Stimulated activated CD4-positive, alpha-beta T cell treated with anti-CD3 and anti-CD28 coated beads, Interleukin-4, amount 100 ng/mL, for 1 hour (primary cell): ENCODE results near the gene ERCC1.

Experiments
- DNase-seq: peaks from one replicate; pipeline ENCODE4 v3.0.0-alpha.2; 2020

Gene ERCC1

GRCh38 chr19:45404557-45405434, 18.9 kb downstream of the ERCC1 start, which contains the start of gene PPP1R13L:
Gene PPP1R13L (minus strand): TSS chr19:45405069. CDS start chr19:45398318, 6,751 bp downstream.
- peak; percentile 52 for DNase-seq

GRCh38 chr19:45403781-45404556, 19.7 kb downstream of the ERCC1 start:
- peak; percentile 66 for DNase-seq

- DNase-seq, result no peak
These were observed 20.4 kb downstream of the ERCC1 start for GRCh38 chr19:45403272-45403671.

DNA sequence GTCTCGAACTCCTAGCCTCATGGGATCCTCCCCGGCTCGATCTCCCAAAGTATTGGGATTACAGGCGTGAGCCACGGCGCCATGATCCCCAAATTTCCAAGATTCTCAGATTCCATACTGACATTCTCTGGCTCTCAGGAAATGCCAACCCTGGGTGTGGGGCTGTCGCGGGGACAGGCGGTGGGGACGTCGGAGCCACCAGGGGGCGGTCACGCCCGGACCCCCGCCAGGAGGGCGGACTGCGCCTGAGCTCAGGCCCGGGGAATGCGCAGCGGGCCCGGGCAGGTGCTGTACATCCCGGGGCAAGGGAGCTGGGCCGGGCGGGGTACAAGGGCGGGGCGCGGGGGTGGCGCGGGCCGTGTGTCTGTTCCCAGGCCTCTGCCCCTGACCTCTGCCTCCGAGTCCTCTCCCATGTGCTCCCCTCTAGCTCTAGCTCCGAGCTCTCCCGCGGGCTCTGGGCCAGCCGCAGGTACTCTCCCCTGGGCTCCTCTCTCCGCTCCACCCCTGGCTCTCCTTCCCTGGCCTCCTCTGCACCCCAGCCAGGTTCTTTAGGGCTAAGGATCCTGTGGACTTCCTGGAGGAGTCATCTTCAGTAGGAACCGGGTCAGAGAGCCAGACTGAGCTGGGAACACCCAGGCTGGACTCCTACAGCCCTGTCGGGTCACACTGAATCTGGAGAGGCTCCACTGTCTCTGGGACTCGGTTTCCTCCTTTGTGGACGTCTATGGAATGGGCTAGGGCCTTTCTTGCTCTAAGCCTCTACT, 21.2 kb downstream of the ERCC1 start:
- DNase-seq, result peak; percentile 45

DNA sequence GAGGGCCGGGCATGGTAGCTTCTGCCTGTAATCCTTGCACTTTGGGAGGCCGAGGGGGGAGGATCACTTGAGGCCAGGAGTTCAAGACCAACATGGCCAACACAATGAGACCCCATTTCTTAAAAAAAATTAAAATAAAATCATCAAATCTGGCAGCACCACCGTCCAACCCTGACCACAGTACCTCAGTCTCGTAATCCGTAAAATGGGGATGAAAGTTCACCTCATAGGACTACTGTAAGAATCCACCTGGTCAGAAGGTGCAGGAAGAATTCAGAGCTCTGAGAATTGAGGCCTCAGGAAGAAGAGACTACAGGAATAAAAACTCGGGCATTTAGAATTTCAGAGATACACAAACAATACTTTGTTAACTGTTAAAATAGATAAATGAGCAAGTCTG, 21.9 kb downstream of the ERCC1 start:
- no peak for DNase-seq

DNA sequence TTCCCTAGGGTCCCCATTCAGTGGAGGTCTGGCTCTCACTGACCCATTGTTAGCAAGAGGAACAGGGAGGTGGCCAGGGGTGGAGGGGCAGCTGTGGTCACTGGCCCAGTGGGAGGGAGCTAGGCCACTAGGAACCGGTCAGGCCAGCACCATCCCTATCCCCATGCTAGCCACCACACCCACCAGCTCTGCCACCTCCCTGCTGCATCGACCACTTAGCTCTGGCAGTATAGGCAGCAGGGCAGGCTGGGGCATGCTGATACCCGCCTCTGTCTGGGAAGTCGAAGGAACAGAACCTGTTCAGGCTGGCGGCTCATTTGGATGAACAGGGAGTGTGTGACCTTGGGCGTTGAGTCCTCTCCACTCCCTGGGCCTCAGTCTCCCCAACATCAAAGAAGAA, 23.5 kb downstream of the ERCC1 start:
- DNase-seq, result no peak

- no peak for DNase-seq
These were observed 27.7 kb downstream of the ERCC1 start for GRCh38 chr19:45395821-45396617.

- no peak for DNase-seq
These were observed 31.6 kb downstream of the ERCC1 start for GRCh38 chr19:45391871-45392665.

DNA sequence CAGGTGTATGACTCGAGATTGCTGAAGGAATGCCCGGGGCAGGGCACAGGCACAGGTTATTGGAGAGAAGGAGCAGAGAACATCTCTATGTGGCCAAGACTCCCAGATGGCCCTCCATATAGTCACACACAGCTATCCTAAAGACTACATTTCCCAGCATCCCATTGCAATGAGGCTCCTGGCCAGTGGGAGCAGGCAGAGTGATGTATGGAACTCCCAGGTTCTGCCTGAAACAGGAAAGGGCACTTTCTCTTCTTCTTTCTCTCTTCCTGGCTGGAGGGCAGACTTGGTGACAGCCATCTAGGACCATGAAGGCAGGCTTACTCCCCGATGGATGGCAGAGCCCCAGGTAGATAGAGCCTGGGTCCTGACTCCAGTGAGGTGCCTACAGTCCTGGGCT, 32.4 kb downstream of the ERCC1 start:
- DNase-seq, result no peak

DNA sequence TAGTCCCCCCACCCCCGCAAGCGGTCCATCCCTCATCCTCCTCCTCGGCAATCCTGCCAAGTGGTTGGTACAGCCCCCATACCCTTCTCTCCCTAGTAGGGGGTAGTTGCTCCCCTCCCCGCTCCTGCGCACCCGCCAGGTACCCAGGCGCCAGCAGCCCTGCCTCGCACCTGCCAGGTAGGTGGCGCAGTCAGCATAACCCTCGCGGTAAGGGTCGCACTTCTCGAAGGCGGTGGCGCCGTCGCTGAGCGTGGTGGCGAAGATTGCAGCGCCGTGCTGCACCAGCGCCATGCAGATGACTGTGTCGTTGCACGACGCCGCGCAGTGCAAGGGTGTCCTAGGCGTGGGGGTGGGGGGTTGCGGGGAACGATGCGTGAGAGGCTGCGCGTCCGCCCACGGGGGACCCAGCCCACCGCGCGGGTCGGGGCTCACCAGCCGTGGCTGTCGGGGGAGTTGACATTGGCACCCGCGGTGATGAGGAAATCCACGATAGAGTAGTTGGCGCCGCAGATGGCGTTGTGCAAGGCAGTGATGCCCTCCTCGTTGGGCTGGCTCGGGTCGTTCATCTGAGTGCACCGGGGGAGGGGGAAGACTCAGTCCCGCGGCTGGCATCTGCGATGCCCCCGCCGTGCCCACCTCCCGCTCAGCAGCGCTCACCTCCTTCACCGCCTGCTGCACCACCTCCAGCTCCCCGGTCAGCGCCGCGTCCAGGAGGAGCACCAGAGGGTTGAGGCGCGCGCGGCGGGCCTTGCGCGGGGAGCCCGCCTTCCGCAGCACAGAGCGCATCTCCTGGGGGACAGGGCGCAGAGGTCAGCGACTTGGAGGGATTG, 38.1 kb downstream of the ERCC1 start:
- no peak for DNase-seq

DNA sequence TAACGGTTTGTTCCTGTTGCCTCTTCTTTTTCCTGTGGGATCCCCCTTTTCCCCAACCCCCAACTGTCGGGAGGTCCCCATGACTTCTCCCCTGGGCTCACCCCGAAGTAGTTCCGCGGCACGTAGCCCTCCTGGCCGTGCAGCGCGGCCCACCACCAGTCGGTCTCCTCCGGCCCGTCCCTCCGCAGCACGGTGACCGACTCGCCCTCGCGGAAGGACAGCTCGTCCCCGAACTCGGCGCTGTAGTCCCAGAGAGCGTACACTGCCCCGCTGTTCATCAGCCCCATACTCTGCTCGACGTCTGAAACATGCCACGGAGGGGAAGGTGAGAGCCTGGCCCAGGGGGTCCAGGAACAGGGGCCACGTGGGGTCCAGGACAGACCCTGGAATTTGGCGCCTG, 41.3 kb downstream of the ERCC1 start:
- DNase-seq, result no peak

DNA sequence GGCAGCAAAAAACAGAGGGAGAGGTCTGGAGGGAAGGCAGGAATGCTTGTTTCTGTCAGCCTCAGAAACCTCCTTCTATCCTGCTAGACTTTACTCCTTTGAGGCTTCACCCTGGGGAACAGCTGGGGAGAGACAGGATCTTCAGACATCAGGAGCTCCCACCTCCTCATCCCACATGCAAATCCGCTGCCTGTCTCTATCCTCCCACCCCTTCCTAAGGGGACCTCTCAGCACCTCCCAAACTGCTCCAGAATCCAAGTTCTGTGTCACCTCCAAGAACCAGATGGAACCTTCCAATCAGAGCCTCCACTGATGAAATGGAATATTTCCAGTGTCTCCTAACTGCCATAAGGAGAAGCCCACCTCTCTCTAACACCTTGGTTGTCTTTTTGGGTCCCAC, 43.6 kb downstream of the ERCC1 start:
- DNase-seq, result no peak

DNA sequence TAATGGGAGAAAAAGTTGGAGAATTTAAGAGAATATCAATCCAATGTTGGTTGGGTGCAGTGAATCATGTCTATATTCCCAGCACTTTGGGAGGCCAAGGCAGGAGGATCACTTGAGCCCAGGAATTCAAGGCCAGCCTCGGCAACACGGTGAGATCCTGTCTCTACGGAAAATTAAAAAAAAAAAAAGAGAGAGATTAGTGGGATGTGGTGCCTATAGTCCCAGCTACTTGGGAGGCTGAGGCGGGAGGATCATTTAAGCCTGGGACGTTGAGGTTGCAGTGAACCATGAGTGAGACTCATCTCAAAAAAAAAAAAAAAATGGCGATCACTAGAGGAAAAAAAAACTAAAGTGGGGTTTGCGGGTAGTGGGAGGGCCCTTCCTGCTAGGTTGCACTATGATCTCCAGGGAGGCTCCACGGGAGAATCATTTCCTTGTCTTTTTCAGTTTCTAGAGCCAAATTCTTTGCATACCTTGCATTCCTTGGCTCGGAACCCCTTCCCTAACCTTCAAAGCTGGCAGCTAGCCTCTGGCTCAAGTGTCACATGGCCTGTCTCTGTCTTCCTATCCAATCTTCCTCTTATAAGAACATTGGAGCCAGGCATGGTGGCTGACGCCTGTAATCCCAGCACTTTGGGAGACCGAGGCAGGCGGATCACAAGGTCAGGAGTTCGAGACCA, 47.5 kb downstream of the ERCC1 start:
- DNase-seq, result no peak

DNA sequence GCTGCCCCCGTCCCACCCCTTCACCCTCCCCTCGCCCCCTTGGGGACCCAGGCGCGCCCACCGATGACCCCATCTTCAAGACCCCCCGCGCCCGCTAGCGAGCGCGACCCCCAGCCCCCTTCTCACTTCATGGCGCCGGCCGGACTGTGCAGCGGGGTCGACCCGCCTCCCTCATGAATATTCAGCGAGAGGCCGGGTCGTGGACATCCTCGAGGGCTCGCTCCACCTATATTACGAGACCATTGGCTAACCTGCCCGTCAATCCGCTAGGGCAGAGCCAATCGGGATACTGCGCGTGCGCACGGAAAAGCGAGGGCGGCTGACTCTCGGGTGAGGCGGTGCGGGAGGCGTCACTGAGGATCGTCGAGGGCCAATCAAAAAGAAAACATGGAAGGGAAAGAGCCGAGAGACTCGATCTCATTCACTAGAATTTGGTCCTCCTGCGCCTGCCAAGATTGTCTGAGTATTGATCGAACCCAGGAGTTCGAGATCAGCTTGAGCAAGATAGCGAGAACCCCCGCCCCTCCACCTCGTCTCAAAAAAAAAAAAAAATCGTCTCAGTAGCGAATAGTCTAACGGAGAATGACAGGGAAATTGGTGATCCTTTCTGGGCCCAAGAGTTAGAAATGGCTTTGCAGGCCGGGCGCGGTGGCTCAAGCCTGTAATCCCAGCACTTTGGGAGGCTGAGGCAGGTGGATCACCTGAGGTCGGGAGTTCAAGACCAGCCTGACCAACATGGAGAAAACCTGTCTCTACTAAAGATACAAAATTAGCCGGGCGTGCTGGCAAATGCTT, 53.1 kb downstream of the ERCC1 start, which contains the start of gene ERCC2:
Gene ERCC2, minus strand, starts transcription at position 164 of the 795 bp plus-strand sequence. Its CDS starts 33 bp downstream, at position 131.
- peak; percentile 99 for DNase-seq

DNA sequence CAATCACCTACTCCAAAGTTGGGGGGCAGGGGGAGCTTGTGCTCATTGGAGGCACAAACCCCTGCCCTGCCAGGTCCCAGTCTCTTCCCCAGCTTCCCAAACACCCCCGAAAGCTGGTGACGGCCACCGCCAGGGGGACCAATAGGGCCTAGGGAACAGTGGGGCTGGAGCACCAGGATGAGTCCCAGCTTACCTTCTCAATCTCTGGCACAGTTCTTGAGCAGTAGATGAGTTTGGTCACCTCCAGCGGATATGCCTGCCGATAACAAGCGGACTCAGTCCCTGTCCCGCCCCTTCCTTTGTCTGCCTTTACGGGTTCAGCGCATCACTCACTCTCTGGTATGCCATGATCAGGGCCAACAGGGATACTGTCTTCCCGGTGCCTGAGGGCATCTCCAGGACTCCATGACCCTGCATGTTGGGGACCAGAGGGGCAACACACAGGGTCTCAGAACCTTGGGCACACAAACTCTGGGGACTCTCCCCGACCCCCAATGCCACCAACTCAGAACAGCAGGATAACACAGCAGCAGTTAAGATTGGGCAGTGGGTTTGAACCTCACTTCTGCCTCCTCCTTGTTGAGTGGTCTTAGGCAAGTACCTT, 54.9 kb downstream of the ERCC1 start:
- DNase-seq, result no peak

- DNase-seq, result no peak
These were observed 55.6 kb downstream of the ERCC1 start for GRCh38 chr19:45368127-45368526.

DNA sequence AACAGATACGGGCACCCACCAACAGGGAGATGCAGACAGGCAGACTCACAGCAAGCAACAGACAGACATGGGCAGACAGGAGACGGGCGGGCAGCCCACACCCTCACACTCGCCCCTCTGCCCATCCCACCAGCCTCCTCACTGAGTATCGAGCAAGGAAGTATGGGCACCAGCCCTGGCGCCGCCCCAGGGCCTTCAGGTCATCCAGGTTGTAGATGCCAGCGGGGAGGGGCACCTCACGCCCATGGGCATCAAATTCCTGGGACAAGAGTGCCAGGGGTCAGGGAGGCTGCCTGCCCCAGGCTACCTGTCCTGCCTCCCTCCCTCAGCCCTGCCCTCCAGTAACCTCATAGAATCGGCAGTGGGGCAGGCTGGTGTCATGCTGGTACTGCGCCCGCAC, 59.0 kb downstream of the ERCC1 start:
- DNase-seq, result no peak

DNA sequence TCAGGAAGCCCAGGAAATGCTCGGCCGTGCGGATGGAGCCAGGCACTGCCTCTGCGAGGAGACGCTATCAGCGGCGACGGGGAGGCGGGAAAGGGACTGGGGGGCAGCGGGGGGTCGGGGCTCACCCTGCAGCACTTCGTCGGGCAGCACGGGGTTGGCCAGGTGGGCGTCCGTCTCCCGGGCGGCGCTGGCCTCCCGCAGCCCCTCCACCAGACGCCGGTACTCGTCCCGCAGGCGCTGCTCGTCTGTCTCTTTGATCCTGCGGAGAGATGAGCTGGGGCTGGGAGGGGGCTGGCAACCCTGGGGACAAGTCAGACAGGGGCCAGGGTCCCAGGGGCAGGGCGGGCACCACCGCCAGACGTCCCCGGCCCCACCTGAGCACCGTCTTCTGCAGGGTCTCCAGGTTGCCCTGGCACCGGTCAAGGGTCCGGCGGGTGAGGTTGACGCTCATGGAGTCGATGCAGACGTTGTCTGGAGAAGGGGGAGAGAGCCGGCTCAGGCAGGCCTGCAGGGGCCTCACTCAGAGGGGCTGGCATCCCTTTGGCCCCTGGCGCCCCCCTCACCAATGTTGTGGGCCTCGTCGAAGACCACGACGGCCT, 59.8 kb downstream of the ERCC1 start:
- DNase-seq, result no peak
